AG04450 (cell line): ENCODE results near the gene PTPN1. TPM values are rescaled to one million over a fixed set of nuclear protein-coding genes. Genes with fewer than 3 reads are reported as not detected.

ENCODE experiments used
- CTCF ChIA-PET: fragments of 300-600, 350-600 bp; formaldehyde crosslinking; extraction: SDS; loops from one replicate; lab custom pipeline; 2022; ENCODE audit warnings: antibody characterized with exemption, inconsistent platforms; lab: Charles Lee
- POLR2A ChIA-PET: fragments of 350-600 bp; formaldehyde crosslinking; extraction: SDS; loops from one replicate; lab custom pipeline; 2021; ENCODE audit warnings: antibody characterized with exemption, inconsistent platforms; lab: Yijun Ruan, JAX
- DNase-seq: peaks from one replicate; pipeline ENCODE4 v3.0.0-alpha.2; 2011; ENCODE audit warnings: low read depth, low spot score
- H3K27ac ChIP-seq: one replicate; pipeline ENCODE4 v1.5.1; 2012; ENCODE audit warnings: low read depth, low read length, control low read depth
- H3K27me3 ChIP-seq: one replicate; pipeline ENCODE4 v1.6.0; 2012; ENCODE audit warnings: low read length; ENCODE audit not compliant: control insufficient read depth, insufficient read depth
- H3K4me3 ChIP-seq: 2 replicates; pipeline ENCODE4 v1.5.1; 2011; ENCODE audit warnings: mild to moderate bottlenecking, low read depth, low read length, control low read depth
- H3K9me3 ChIP-seq: 2 replicates; pipeline ENCODE4 v1.5.1; 2012; ENCODE audit warnings: low read length; ENCODE audit not compliant: control insufficient read depth, insufficient read depth
- CTCF ChIP-seq: IDR thresholded peaks from 2 replicates; pipeline ENCODE4 v1.5.1; 2011; ENCODE audit warnings: low read depth, low read length, control low read depth, inconsistent platforms
- polyA plus RNA-seq: library from polyadenylated mRNA; depleted of rRNA; stranded (reverse); fragments of >200 nt; gene quantifications from 2 replicates; pipeline ENCODE4 v1.2.3, GENCODE V29; 2011

PTPN1 gene
- polyA plus RNA-seq, 1 experiment: 54.7 TPM

DNA sequence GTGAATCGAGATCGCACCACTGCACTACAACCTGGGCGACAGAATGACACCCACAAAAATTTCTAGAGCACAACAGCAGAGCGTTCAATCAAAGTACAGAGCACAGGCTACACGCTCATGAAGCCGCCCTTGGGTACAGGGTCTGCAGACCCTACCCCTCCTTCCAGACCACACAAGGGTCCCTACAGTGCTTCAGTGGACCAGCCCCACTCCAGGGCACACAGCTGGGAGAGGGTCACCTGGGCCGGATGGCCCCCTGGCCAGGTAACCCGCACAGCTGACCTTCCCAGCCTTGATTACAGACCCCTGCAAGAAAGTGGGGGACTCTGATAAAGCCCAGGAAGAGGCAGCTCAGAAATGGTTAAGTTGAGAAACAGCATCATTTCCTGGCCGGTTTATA lies 117.6 kb downstream of the PTPN1 start:
- TF ChIP-seq CTCF: no peak

GRCh38 chr20:50628332-50628731 lies 118.1 kb downstream of the PTPN1 start:
- POLR2A ChIA-PET: no interaction called here
- no peak overlapping the region for H3K4me3 ChIP-seq
- no peak for DNase-seq
- TF ChIP-seq CTCF: no peak
- CTCF ChIA-PET: interaction anchor here (1.0 to 5.1 kb wide), 3 partner anchors 85 to 162 kb away, joined by 3 to 64 read pairs (median 4); no protein-coding TSS in a partner anchor
- no peaks in the 10 kb centered on the region; the same call in 1 of the 2 replicates for H3K9me3 ChIP-seq
- no peaks in the 10 kb centered on the region for H3K27me3 ChIP-seq
- no peak overlapping the region for H3K27ac ChIP-seq

More for the DNA sequence above, 117.6 kb downstream of the PTPN1 start:
- CTCF ChIA-PET: interaction anchor here (1.0 to 5.1 kb wide), 2 partner anchors 86 to 121 kb away, joined by 3 to 64 read pairs; no protein-coding TSS in a partner anchor
- Histone ChIP-seq H3K27me3 (no peaks in the 10 kb centered on the region), H3K27ac (no peak overlapping the region), H3K9me3 (no peaks in the 10 kb centered on the region; the same call in 1 of the 2 replicates), H3K4me3 (no peak overlapping the region)
- no peak for DNase-seq
- POLR2A ChIA-PET: no interaction called here

GRCh38 chr20:50628853-50629669 lies 118.9 kb downstream of the PTPN1 start:
- ChIA-PET CTCF (interaction anchor here (1.0 to 5.1 kb wide), 3 partner anchors 84 to 162 kb away, joined by 3 to 64 read pairs (median 4); no protein-coding TSS in a partner anchor), POLR2A (interaction anchor here (0.6 kb wide), 1 partner anchor 99 kb away, joined by 3 read pairs; no protein-coding TSS in a partner anchor)
- no peak overlapping the region for H3K4me3 ChIP-seq
- H3K9me3 ChIP-seq: no peaks in the 10 kb centered on the region; the same call in 1 of the 2 replicates
- TF ChIP-seq CTCF: no peak
- H3K27me3 ChIP-seq: no peaks in the 10 kb centered on the region
- H3K27ac ChIP-seq: no peak overlapping the region
- no peak for DNase-seq

GRCh38 chr20:50629670-50630045 lies 119.5 kb downstream of the PTPN1 start:
- ChIA-PET CTCF (no interaction called here), POLR2A (interaction anchor here (0.6 kb wide), 1 partner anchor 99 kb away, joined by 3 read pairs; no protein-coding TSS in a partner anchor)
- Histone ChIP-seq H3K27ac (no peak overlapping the region), H3K4me3 (no peak overlapping the region), H3K9me3 (no peaks in the 10 kb centered on the region; the same call in 1 of the 2 replicates), H3K27me3 (no peaks in the 10 kb centered on the region)
- no peak for TF ChIP-seq CTCF
- DNase-seq: no peak
